ENCODE data around the gene RABAC1. TPM values are rescaled to one million over a fixed set of nuclear protein-coding genes. Genes with fewer than 3 reads are reported as not detected.

Gene RABAC1
- total and polyA plus RNA-seq, 9 of the 15 experiments (the other 6 are each of a cell fraction or from before 2014, with no cell fraction given): 2.4 to 28.1 (median 9.3) TPM

DNA sequence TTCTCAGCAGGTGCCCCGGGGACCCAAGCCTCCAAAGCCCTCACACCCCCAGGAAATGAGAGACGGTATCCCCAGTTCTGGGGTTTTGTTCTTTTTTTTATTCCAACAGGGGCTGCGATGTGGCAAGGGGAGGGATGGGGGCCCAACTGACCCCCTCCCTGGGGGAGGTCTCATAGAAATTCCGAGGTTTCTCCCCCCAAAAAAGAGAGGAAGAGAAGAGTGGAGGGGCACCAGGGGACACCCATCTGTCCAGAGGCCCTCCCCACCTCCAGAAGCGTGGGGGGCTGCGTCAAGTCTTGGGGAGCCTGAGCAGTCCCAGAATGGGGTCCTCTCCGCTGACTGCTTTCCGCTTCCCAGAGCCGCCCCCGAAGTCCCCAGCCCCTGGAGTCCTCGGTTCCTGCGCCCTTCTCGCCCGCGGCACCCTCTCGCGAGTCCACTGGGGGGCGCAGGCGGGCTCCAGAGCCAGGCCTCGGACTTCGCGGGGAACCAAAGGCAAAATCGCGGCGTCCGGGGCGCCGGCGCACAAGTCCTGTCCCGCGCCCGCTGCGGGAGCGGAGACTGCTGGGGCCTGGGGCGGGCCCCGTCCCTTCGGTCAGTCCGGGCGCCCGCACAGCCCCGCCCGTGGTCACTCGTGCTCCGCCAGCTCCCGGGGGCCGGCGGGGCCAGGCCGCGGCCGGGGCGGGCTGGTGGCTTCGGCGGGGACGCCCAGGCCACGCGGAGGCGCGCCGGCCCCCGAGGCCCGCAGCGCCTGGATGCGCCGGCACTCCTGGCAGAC is 39.3 kb upstream of the RABAC1 start (continued):
- TF ChIP-seq, protein P1, sequence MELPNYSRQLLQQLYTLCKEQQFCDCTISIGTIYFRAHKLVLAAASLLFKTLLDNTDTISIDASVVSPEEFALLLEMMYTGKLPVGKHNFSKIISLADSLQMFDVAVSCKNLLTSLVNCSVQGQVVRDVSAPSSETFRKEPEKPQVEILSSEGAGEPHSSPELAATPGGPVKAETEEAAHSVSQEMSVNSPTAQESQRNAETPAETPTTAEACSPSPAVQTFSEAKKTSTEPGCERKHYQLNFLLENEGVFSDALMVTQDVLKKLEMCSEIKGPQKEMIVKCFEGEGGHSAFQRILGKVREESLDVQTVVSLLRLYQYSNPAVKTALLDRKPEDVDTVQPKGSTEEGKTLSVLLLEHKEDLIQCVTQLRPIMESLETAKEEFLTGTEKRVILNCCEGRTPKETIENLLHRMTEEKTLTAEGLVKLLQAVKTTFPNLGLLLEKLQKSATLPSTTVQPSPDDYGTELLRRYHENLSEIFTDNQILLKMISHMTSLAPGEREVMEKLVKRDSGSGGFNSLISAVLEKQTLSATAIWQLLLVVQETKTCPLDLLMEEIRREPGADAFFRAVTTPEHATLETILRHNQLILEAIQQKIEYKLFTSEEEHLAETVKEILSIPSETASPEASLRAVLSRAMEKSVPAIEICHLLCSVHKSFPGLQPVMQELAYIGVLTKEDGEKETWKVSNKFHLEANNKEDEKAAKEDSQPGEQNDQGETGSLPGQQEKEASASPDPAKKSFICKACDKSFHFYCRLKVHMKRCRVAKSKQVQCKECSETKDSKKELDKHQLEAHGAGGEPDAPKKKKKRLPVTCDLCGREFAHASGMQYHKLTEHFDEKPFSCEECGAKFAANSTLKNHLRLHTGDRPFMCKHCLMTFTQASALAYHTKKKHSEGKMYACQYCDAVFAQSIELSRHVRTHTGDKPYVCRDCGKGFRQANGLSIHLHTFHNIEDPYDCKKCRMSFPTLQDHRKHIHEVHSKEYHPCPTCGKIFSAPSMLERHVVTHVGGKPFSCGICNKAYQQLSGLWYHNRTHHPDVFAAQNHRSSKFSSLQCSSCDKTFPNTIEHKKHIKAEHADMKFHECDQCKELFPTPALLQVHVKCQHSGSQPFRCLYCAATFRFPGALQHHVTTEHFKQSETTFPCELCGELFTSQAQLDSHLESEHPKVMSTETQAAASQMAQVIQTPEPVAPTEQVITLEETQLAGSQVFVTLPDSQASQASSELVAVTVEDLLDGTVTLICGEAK (IDR thresholded peaks at IDR 0.05): no peak
- TF ChIP-seq, protein P1 (CRISPR knock-in tag; IDR thresholded peaks at IDR 0.05): no peak
- TF ChIP-seq, protein P2, sequence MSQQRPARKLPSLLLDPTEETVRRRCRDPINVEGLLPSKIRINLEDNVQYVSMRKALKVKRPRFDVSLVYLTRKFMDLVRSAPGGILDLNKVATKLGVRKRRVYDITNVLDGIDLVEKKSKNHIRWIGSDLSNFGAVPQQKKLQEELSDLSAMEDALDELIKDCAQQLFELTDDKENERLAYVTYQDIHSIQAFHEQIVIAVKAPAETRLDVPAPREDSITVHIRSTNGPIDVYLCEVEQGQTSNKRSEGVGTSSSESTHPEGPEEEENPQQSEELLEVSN (IDR thresholded peaks at IDR 0.05; ENCODE audit: borderline replicate concordance in 1 of 2, extremely low read depth in 1 of 2, insufficient read depth in 1 of 2, insufficient read length in 1 of 2, low read depth in 1 of 2, low read length in 1 of 2, poor library complexity in 1 of 2, severe bottlenecking in 1 of 2): peak in 1 of 2 experiments; percentile 67
- no peak for TF ChIP-seq ZNF644 (tag; IDR thresholded peaks at IDR 0.05; ENCODE audit: low read depth)
- TF ChIP-seq RB1 (IDR thresholded peaks at IDR 0.05; ENCODE audit: low read depth): peak; percentile 73; the same call in 1 of the 2 replicates
- TF ChIP-seq YBX1 (IDR thresholded peaks at IDR 0.05): no peak
- TF ChIP-seq HDAC6 (IDR thresholded peaks at IDR 0.05; ENCODE audit: low read depth, low read length): no peak
- no peak for TF ChIP-seq HDAC8 (tag; IDR thresholded peaks at IDR 0.05)
- 0 out of 2 replicates have a peak, but pooled peaks have one; percentile 39 for TF ChIP-seq POLR2G (IDR thresholded peaks at IDR 0.05; ENCODE audit: low read depth, low read length)
- 0 out of 2 replicates have a peak, but pooled peaks have one; percentile 8 for TF ChIP-seq JUND (IDR thresholded peaks at IDR 0.05; ENCODE audit: borderline replicate concordance, low read depth, low read length)
- no peak for TF ChIP-seq JUND (tag; IDR thresholded peaks at IDR 0.05; ENCODE audit: borderline replicate concordance, low read depth, low read length)
- no peak for TF ChIP-seq TFAP4 (CRISPR knock-in tag; IDR thresholded peaks at IDR 0.05; ENCODE audit: borderline replicate concordance)
- peak; percentile 74 for TF ChIP-seq CXXC5 (CRISPR knock-in tag; IDR thresholded peaks at IDR 0.05)
